Stimulated activated CD4-positive, alpha-beta T cell treated with anti-CD3 and anti-CD28 coated beads, Interleukin-4, amount 100 ng/mL, for 24 hours (primary cell): ENCODE measurements around the gene GRAP2.
A peak's percentile ranks its signal among the peaks of the same experiment; 100 is the strongest.
"Not testable (repeated sequence)": the region's sequence is repeated elsewhere in the genome, so short reads cannot be mapped to it uniquely, and the experiment has no call there.

Experiments
- DNase-seq: peaks from one replicate; pipeline ENCODE4 v3.0.0-alpha.2; 2020

The GRAP2 gene

GRCh38 chr22:39967996-39968972 is 67.4 kb downstream of the GRAP2 start:
- no peak for DNase-seq

DNA sequence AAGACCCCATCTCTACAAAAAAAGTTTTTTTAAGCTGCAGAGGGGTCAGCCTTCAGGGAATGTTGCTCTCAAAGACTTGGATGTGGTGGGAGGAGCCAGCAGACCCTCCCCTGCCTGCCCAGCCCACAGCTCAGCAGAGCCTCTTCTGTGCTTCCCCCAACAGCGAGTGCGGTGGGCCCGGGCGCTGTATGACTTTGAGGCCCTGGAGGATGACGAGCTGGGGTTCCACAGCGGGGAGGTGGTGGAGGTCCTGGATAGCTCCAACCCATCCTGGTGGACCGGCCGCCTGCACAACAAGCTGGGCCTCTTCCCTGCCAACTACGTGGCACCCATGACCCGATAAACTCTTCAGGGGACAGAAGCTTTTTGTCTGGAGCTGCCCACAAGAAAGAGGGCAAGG is 69.9 kb downstream of the GRAP2 start:
- DNase-seq = no peak

GRCh38 chr22:39972641-39973040 is 71.8 kb downstream of the GRAP2 start:
- DNase-seq = no peak

- DNase-seq = no peak
These were observed 72.8 kb downstream of the GRAP2 start for GRCh38 chr22:39973656-39974055.

GRCh38 chr22:39974065-39974464 is 73.2 kb downstream of the GRAP2 start:
- no peak for DNase-seq

DNA sequence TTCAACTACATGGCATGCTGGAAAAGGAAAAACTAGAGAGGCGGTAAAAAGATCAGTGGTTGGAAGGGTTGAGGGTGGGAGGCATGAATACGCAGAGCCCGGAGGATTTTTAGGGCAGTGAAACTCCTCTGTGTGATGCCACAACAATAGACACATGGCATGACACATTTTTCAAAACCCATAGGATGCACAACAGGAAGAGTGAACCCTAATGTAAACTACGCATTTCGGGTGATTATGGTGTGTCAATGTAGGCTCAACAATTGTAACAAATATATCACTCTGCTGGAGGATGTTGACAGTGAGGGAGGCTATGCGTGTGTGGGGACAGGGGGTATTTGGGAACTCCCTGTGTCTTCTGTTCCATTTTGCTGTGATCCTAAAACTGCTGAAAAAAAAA is 78.2 kb downstream of the GRAP2 start:
- DNase-seq = no peak

DNA sequence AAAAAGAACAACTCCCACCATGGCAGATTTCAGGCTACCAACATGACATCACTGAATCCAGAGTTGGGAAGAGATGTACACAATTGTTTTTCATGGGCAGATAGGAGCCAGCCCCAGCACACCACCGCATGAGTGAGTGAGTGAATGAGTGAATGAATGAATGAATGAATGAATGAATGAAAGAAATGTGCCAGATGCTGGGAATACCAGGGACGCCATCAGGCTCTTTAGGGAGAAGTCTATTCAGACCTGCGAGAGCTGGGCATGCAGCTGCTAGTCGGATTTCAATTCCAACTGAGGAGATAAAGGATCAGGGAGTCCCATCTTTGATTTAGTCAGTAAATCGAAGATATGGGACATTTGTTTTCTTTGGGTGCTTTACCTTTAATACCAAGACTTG is 78.6 kb downstream of the GRAP2 start:
- DNase-seq = no peak

- DNase-seq = no peak
These were observed 79.7 kb downstream of the GRAP2 start for GRCh38 chr22:39980596-39980995.

- no peak for DNase-seq
These were observed 82.5 kb downstream of the GRAP2 start for GRCh38 chr22:39983346-39983745.

DNA sequence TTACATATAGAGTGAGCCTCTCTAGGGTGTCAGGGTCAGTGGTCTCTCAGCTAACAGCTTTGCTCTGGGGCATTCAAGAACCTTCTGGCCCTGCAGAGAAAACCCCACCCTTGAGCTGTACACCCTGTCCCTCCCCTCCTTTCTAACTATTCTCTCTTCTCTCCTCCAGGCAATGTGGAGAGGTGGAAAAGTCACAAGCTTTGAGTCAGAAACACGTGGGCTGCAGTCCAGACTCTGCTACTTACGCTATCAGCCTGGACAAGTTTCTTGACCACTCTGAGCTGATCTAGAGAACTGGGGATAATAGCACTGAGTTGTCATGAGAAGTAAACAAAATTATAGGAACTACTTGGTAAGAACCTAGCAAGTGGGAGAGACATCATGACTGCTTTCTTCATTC is 83.1 kb downstream of the GRAP2 start:
- DNase-seq = no peak

DNA sequence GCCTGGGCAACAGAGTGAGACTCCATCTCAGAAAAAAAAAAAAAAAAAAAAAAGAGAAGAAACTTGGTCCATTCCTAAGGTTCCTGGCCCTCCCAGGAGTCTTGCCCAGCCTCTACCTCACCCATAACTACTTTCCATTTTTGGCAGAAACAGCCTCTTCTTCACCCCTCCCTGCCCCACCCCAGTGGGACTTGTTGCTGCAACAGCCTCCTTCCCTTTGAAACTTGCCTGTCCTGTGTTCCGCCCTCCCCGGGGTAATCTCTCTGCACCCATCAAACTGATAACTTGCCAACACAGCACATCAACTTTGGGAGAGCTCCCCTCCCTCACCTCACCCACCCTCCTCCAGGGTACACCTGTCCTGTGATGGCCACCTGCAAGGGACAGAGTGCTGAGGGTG is 83.9 kb downstream of the GRAP2 start:
- no peak for DNase-seq

DNA sequence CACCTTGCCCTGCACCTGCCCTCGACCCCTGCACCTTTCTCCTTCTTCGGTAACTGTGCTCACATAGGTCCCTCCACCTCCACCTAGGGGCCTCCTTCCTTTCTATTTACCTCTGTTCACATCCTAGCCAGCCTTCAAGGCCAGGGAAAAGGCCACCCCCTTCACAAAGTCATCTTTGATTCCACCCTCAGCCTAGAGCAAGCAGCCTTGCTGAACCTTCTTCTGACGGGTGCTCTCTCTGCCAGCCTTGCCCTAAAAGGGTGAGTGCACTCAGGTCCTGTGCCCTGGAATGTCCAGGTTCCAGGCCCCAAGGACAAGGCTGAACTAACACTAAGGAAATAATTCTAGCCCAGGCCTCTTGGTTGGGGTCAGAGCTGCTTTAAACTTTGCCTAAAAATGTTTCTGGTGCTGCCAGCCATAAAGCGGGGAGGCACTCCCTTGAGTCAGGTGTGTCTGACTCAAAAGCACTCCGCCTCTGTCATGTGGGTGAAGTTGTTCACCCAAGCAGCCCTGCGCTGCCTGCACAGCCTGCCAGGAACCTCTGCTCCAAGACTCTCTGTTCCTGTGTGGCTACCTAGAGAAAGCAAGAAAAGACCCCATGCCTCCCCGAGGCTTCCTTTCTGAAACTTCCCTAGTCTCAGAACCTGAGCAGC is 84.6 kb downstream of the GRAP2 start:
- no peak for DNase-seq

DNA sequence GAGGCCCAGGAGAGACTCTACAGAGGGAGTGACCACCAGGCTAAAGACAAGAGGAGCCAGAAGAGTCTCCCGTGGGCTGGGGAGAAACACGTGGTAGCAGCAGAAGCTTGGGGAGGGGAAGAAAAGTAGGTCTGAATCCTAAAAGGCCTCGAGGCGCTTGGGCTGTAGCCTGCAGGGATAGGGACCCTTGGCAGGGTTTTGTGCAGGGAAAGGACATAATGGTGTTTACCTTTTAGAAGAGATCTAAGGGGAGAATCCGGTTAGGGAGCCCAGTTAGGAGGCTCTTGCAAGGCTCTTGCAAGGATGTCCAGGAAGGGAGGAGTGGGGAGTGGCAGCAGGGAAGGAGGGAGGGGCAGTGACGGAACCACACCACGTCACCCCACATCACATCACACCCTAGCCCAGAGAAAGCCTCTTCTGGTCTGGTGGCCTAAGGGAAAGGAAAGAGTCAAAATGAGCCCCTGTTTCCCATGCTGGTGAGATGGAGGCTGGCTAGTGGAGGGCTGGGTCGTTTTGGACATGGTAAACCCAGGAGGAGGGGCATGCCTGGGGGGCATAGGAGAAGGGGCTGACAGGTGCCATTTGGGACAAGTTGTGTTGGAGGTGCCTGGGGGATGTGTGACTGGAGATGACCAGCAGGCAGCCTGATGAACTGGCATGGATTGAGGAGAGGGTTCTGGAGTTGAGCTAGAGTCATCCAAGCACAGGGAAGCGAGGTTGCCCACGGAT is 87.7 kb downstream of the GRAP2 start:
- DNase-seq = no peak

DNA sequence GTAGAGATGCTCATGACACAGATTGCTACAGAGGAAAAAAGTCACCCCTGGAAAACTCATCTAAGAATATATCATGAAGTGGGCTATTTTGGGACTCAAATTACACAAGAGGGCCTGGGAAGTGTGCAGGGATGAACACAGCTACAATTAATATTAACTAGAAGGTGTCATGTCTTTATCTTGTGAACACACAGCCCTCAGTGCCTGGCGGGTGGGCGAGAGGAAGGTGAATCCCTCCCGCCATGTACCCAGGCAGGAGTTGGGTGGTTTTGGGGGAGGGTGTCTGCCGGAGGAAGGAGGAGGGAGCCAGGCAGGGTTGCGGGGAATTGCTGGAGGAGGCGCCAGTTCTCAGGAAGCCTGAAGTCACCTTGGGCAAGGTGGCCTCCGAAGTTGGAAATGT is 88.7 kb downstream of the GRAP2 start:
- DNase-seq = no peak

DNA sequence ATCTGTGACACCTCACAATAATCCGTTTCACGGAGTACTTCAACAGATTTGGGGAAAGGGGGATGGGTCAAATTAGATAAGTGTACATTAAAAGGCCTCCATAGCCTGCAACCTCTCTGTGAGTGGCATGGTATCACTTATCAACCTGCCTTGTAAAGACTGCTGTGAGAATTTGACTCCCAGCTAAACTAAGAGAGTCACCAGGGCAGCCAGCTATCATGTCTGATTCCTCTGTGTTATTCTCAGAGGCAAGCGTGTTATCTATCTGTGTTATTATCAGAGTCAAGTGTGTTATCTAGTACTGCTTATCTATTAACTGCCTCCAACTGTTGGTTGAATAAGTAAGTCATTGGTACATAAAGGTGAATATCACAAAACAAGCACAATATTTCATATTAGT is 89.8 kb downstream of the GRAP2 start:
- DNase-seq = no peak

DNA sequence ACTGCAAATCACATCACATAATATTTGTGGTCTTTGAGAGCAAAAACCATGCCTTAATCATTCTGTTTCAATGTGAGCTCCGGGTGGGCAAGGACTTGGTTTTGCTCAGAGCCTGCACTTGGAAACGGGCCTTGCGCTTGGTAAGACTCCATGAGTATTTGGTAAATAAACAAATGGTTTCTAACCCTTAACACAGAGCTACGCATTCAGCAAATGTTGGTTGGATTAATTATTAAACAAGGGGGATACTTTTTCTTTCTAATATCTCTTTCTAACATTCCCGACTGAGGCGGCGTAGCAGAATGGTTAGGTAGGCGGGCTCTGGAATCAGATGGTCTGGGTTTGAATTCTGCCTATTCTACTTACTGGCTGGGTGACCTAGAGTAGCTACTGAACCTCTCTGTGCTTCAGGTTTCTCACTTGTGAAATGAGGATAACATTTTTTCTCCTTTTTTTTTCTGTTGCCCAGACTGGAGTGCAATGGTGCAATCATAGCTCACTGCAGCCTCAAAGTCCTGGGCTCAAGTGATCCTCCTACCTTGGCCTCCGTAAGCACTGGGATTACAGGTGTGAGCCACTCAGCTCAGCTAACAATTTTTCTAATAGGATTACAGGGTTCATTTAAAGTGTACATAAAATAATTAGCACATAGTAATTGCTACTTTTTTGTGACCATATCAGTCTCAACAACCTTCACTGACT is 90.4 kb downstream of the GRAP2 start:
- DNase-seq = no peak

- no peak for DNase-seq
These were observed 91.4 kb downstream of the GRAP2 start for GRCh38 chr22:39992088-39992826.

- DNase-seq = not testable (repeated sequence)
These were observed 92.0 kb downstream of the GRAP2 start for GRCh38 chr22:39992894-39993293.

DNA sequence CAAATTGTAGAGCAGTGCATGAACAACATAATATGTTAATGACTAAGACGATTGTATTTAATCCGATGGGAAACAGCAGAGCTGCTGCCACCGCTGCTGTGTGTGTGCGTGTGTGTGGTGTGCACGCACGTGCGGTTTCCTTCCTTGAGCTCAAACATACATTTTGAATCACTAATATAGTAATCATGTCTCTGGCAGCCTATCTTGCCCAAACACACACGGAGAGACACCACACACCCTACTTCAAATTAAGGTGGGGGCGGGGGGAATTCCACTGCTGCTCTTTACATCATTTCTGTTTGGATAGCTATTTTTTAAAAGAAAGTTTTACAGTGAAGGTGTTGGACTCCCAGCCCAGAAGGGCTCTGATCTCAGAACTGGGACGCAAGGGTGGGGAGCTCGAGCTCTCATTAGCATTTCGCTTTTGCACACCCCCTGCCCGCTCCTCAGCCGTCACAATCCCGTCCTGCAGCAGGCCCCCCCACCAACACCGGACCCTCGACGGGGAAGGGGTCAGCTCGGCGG is 93.2 kb downstream of the GRAP2 start:
- peak; percentile 63 for DNase-seq

DNA sequence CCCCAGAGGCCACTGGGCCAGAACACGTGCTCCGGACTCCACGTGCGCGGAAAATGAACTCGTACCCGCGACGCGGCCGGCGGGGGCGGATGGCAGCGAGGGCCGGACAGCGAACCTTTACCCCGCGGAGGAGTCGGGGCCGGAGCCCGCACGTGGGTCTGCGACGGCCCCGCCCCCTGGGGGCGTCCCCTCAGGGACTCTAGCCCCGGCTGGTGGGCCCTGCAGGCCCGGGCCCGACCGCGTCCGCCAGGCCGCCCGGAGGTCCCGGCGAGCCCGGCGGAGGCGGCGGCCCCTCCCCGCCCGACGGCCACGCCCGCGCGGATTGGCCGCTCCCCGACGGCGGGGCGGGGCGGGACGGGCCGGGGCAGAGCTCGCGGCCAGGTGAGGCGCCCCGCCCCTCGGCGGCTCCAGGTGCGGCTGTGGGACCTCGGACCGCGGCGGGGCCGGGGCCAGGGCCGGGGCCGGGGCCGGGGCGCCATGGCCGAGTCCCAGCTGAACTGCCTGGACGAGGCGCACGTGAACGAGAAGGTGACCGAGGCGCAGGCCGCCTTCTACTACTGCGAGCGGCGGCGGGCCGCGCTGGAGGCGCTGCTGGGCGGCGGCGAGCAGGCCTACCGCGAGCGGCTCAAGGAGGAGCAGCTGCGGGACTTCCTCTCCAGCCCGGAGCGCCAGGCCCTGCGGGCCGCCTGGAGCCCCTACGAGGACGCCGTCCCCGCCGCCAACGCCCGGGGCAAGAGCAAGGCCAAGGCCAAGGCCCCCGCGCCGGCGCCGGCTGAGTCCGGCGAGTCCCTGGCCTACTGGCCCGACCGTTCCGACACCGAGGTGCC is 93.9 kb downstream of the GRAP2 start, which contains the start of gene FAM83F:
Gene FAM83F, plus strand, starts transcription at position 389 of the 827 bp plus-strand sequence. Its CDS starts 89 bp downstream, at position 478.
- DNase-seq = peak; percentile 29
